ENCODE results near the gene PEX11A.
"Not testable (repeated sequence)": the region's sequence is repeated elsewhere in the genome, so short reads cannot be mapped to it uniquely, and the experiment has no call there.

PEX11A gene, protein sequence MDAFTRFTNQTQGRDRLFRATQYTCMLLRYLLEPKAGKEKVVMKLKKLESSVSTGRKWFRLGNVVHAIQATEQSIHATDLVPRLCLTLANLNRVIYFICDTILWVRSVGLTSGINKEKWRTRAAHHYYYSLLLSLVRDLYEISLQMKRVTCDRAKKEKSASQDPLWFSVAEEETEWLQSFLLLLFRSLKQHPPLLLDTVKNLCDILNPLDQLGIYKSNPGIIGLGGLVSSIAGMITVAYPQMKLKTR

DNA sequence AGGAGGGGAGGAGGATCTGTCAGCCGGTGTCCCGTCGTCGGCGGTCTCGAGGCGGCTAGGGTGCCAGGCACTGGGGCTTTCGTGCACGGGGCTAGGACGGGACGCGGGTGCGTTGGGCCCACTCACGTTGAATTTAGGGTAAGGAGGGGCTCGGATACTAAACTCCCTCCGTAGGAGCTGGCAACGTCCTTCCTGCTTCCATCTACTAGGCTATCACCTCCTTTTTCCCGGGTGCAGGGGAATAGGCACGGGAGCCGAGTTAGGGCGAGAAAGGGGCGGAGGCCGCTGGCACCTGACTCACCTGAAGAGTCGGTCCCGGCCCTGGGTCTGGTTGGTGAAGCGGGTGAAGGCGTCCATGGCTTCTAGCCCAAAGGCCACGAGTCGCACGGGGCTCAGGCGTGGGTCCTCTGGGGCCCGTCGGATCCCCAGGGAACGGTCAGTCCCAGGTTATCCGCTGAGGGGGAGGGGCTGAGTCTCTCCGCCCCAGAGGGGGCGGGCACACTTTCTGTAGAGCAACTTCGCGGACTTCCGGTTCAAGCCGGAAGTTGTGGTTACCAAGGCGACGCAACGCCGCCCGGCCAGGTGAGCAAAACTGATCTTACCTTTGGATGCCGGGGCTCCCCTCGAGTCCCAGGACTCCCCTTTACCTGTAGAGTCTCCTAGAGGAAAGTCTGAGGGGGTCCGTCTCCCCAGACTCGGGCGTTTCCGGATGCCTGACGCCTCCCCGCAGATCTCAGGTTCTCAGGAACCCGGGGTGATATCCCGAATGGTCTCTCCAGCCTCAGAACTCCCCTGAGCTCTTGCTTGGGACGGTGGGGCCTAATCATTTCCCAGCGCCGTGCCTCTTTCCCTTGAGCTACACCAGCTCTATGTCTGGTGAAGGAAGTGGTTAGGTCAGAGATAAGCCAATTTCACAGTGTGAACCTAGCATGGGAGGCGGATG lies at the start of gene PEX11A, which contains the start of gene WDR93:
Gene PEX11A, minus strand, starts transcription at position 479 of the 943 bp plus-strand sequence. Its CDS starts 122 bp downstream, at position 357.
Gene WDR93, plus strand, starts transcription at position 536 of the 943 bp plus-strand sequence. CDS start 10,936 bp downstream, outside the sequence.
- DNase-seq (ENCODE audit: low read depth in 2 of 3, low spot score in 1 of 3), result peak; percentile 60 to 68 (median 64)

DNA sequence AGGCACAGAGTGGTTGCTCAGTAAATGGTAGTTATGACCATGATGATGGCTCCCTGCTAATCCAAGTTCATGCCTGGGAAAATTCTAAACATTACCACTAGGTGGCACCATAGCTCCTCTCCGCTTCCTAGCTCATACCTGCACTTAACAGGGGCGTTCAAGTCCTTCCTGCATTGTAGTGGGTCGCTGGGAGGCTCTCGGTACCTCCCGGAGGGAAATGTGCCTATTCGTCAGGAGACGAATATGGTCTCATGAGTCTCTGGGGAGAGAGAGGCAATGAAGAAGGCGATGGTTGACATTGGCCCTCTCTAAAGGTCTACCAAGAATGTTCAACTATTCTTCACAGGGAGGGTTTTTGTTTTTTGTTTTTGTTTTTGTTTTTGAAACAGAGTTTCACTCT lies 49.6 kb upstream of the PEX11A start:
- peak in 2 of 3 donors; percentile 26 to 70 for DNase-seq (ENCODE audit: low read depth in 2 of 3, low spot score in 1 of 3)

DNA sequence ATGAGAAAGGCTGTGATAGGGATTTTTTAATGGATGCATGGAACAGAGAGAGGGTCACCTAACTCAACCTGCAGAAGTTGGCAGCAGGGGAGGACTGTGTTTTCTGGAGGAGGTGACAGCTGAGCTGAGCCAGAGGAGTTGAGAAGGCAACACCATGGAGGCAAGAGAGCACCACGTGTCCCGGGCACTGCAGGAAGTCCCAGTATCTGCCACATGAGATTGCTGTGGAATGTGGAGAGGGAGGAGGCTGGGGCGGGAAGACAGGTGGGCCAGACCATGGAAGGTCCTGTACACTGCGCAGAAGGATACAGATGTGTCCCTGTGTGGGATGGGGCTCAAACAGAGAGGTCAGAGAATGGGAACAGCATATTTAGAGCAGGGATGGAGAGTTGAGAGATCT lies 45.2 kb upstream of the PEX11A start:
- no peak for DNase-seq (ENCODE audit: low read depth in 2 of 3, low spot score in 1 of 3)

- DNase-seq (ENCODE audit: low read depth in 2 of 3, low spot score in 1 of 3), result no peak
Observed at GRCh38 chr15:89732451-89733172, 42.1 kb upstream of the PEX11A start.

DNA sequence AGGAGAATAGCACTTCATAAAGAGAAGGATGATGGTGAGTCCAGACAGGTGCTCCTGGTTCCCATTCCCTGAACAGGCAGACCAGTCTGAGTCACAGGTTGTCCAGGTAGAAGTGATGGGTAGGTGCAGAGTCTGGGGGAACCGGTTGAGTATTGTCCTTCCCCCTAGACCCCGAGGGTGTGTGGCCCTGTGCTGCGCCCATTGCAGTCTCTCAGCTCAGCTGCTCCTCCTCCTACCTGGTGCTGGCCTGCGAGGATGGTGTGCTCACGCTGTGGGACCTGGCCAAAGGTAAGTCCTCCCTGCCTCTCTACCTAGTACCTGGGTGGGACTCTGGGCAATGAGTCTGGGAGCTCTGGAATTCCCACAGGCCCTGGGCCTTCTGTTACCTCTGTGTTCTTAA lies 40.7 kb upstream of the PEX11A start:
- DNase-seq (ENCODE audit: low read depth in 2 of 3, low spot score in 1 of 3), result no peak

GRCh38 chr15:89728254-89728653 lies 37.7 kb upstream of the PEX11A start:
- no peak for DNase-seq (ENCODE audit: low read depth in 2 of 3, low spot score in 1 of 3)

GRCh38 chr15:89725064-89725463 lies 34.5 kb upstream of the PEX11A start:
- no peak for DNase-seq (ENCODE audit: low read depth in 2 of 3, low spot score in 1 of 3)

GRCh38 chr15:89724621-89725020 lies 34.1 kb upstream of the PEX11A start:
- no peak for DNase-seq (ENCODE audit: low read depth in 2 of 3, low spot score in 1 of 3)

DNA sequence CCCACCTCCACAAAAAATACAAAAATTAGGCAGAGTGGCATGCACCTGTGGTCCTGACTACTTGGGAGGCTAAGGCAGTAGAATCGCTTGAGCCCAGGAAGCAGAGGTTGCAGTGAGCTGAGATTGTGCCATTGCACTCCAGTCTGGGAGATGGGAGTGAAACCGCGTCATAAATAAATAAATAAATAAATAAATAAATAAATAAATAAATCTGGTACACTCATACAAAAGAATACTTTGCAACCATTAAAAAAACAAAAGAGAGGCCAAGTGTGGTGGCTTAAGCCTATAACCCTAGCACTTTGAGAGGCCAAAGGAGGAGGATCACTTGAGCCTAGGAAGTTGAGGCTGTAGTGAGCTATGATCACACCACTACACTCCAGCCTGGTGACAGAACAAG lies 32.5 kb upstream of the PEX11A start:
- DNase-seq (ENCODE audit: low read depth in 2 of 3, low spot score in 1 of 3), result no peak

DNA sequence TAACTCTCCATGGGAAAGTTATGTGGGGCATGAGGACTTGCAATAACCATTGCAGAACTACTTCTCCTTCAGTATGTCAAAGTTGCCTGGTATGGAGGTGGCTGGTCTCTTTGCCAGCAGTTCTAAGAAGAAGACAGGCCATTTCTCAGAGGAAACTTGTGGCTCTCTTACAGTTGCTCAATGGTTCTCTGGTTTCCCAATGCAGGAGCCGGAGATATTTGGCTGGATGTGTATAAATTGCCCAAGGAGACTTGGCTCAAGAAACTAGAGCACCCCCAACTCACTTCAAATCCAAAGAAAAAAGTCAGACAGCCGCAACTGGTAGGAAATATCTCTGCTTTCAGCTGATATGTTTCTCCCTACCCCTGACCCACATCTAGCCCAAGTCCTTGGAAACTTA lies 24.2 kb upstream of the PEX11A start:
- DNase-seq (ENCODE audit: low read depth in 2 of 3, low spot score in 1 of 3), result no peak

DNA sequence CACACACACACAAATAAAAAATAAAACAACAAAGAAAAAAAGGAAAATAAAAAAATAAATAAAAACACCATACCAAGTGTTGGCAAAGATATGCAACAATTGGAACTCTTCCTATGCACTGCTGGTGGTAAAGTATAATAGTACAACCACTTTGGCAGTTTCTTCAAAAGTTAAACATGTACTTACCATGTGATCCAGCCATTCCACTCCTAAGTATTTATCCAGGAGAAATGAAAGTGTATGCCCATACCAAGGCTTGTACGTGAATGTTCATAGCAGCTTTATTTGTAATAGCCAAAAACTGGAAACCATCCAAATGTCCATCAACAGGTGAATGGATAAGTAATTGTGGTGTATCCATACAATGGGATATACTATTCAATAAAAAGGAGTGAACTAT lies 17.0 kb upstream of the PEX11A start:
- no peak for DNase-seq (ENCODE audit: low read depth in 2 of 3, low spot score in 1 of 3)

DNA sequence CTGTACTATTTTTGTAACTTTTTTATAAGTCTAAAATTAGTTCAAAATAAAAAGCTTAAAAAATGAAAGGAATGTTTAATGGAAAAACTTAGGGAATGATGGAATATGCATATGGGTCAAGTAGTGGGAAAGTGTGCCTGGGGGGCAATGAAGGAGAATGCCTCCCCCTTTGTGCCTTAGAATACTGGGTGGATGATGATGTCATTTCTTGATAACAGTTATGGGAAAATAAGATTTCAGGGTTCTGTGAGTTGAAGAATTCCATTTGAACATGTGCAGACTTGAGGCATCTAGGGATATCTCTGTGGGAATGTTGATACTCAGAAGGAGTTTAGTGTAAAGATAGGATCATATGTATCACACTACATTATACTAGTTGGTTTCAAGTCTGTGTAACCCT lies 13.9 kb upstream of the PEX11A start:
- DNase-seq (ENCODE audit: low read depth in 2 of 3, low spot score in 1 of 3), result no peak

- DNase-seq (ENCODE audit: low read depth in 2 of 3, low spot score in 1 of 3), result no peak
Observed at GRCh38 chr15:89695198-89695597, 4.6 kb upstream of the PEX11A start.

DNA sequence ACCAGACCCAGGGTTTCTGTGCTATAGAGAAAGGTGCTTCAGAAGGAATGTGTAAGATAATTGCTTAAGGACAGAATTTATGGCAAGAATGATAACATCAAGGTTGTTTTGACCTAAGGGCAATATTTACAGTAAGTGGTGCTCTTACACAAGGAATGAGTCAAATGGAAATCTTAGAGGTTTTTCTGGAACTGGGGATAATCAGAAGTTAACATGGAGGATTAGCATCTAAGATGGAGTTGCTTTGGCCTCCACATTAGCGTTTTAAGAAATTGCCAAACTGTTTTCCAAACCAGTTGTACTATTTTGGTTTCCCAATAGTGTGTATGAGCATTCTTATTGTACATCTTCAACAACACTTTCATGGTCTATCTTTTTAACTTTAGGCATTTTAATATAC lies 3.1 kb upstream of the PEX11A start:
- DNase-seq (ENCODE audit: low read depth in 2 of 3, low spot score in 1 of 3), result no peak

DNA sequence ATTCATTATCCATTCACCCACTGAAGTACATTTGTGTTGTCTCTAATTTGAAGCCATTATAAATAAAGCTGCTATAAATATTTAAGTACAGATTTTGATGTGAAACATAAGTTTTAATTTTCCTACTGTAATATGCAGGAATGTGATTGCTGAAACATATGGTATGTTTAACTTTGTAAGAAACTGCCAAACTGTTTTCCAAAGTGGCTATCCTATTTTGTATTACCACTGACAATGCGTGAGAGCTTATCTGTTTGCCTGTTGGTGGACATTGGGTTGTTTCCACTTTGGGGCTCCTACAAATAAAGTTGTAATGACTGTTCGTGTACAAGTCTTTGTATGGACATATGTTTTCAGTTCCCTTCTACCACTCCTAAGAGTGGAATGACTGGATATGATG lies 2.5 kb upstream of the PEX11A start:
- DNase-seq (ENCODE audit: low read depth in 2 of 3, low spot score in 1 of 3), result no peak

GRCh38 chr15:89689930-89690275 lies 651 bp downstream of the PEX11A start:
- not testable (repeated sequence) for DNase-seq (ENCODE audit: low read depth in 2 of 3, low spot score in 1 of 3)

GRCh38 chr15:89686522-89686921 lies 4.0 kb downstream of the PEX11A start:
- no peak for DNase-seq (ENCODE audit: low read depth in 2 of 3, low spot score in 1 of 3)

DNA sequence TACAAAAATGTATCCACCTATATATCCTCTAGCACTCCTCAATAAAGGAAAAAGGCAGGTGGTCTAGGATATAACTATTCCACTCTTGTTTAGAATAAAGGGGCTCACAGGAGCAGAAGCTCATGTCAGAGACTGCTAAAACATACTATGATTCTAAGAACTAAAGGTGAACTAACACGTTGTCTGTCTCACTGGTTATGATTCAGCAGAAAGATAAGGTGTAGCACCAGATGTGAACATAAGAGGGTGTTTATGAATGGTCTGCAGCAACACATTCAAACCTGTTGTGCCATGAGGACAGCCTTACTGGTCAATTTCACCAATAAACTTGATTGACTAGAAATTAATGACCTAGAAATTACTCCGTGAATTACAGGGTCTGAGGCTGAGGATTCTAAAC lies 4.6 kb downstream of the PEX11A start:
- DNase-seq (ENCODE audit: low read depth in 2 of 3, low spot score in 1 of 3), result no peak

GRCh38 chr15:89681146-89681545 lies 9.4 kb downstream of the PEX11A start:
- no peak for DNase-seq (ENCODE audit: low read depth in 2 of 3, low spot score in 1 of 3)

- no peak for DNase-seq (ENCODE audit: low read depth in 2 of 3, low spot score in 1 of 3)
Observed at GRCh38 chr15:89680282-89680873, 10.2 kb downstream of the PEX11A start.

DNA sequence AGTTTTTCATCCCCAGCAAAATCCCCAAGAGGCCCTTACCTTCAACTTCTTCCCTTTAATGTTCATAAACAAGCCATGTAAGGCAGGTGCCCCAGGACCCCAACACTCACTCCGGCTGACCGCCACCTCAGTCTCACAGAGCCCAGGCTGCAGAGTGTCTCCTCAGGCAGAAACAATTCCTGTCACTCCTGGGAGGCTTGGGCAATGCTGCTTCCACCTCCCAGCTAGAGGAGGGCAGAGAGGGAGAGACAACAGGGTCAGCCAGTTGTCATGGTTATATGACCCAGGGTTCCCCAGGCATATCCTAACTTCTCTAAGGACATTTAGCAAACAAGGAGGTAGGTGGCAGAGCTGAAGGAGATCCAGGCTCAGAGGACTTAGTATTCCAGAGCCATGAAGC lies 11.3 kb downstream of the PEX11A start, which contains the start of gene PLIN1:
Gene PLIN1, minus strand, starts transcription at position 156 of the 400 bp plus-strand sequence. CDS start 1,878 bp downstream, outside the sequence.
- no peak for DNase-seq (ENCODE audit: low read depth in 2 of 3, low spot score in 1 of 3)

All from stimulated activated CD4-positive, alpha-beta T cell treated with anti-CD3 and anti-CD28 coated beads, Interleukin-12 subunit alpha, Interleukin-12 subunit beta, amount 100 ng/mL, for 48 hours (primary cell).